K562 (cell line): Measurements from ENCODE around the gene ZNHIT2. TPM values are rescaled to one million over a fixed set of nuclear protein-coding genes. Genes with fewer than 3 reads are reported as not detected.

Experiments used
- DPF2 ChIP-seq: fragments of 450-650 bp; IDR thresholded peaks from 2 replicates; pipeline ENCODE4 v1.6.1; 2016
- GATAD2A ChIP-seq: fragments of 450-650 bp; IDR thresholded peaks from 2 replicates; pipeline ENCODE4 v1.6.1; 2017
- IFI16 ChIP-seq: fragments of 250-450 bp; sonication (Bioruptor Pico); IDR thresholded peaks from 2 replicates; pipeline ENCODE4 v2.1.2; 2022; ENCODE audit warnings: mild to moderate bottlenecking, inconsistent platforms
- MAFG ChIP-seq: fragments of 450-650 bp; conservative IDR thresholded peaks from 2 replicates; pipeline ENCODE4 v1.6.1; 2016; ENCODE audit warnings: missing genetic modification characterization, missing compliant biosample characterization
- MAZ ChIP-seq, 2 experiments: fragments of 450-650 bp in 1 of 2; sonication (generic) in 1 of 2; formaldehyde crosslinking; IDR thresholded peaks in 1 of 2; conservative IDR thresholded peaks in 1 of 2; 2 replicates each; pipeline versions ENCODE4 v1.4.0 to v1.5.0; 2020; ENCODE audit warnings: mild to moderate bottlenecking in 1 of 2, missing genetic modification reagents in 1 of 2
- MTA3 ChIP-seq: fragments of 450-650 bp; formaldehyde crosslinking; IDR thresholded peaks from 2 replicates; pipeline ENCODE4 v1.6.1; 2017; ENCODE audit warnings: mild to moderate bottlenecking, borderline replicate concordance
- SMARCA4 ChIP-seq: fragments of 450-650 bp; IDR thresholded peaks from 2 replicates; pipeline ENCODE4 v1.6.1; 2016
- TAF1 ChIP-seq: IDR thresholded peaks from 2 replicates; pipeline ENCODE4 v1.6.1; 2011; ENCODE audit warnings: mild to moderate bottlenecking, low read length, moderate library complexity; ENCODE audit not compliant: insufficient read depth, control insufficient read depth, severe bottlenecking; ENCODE audit errors: extremely low read depth
- ZNF121 ChIP-seq: sonication (generic); formaldehyde crosslinking; conservative IDR thresholded peaks from 2 replicates; pipeline ENCODE4 v1.8.0; 2022; ENCODE audit warnings: missing genetic modification reagents
- ZNF766 ChIP-seq: fragments of 200-800 bp; sonication (Bioruptor generic); conservative IDR thresholded peaks from 2 replicates; pipeline ENCODE4 v1.6.1; 2016; ENCODE audit warnings: missing genetic modification characterization, missing compliant biosample characterization
- polyA plus RNA-seq, 8 experiments: library from polyadenylated mRNA; depleted of rRNA in 4 of 8; stranded (reverse) in 5 of 8; unstranded in 3 of 8; fragments of >200 nt; fragmentation: Nextera tagmentation in 2 of 8; fragmentation: Illumina TruSeq in 1 of 8; extraction: Ambion mirVana in 2 of 8; extraction: Trizol in 1 of 8; gene quantifications; 2 replicates each; pipeline versions ENCODE4 v1.2.1 to v1.2.3, GENCODE V29; 2011 to 2014; ENCODE audit warnings: inconsistent platforms in 1 of 8, missing spikeins in 1 of 8
- total RNA-seq, 7 experiments: library from RNA; depleted of rRNA in 6 of 7; stranded (reverse); fragments of >200 nt in 6 of 7; fragmentation: Illumina TruSeq in 2 of 7; extraction: Trizol in 2 of 7; gene quantifications; 2 replicates each; pipeline versions ENCODE4 v1.2.1 to v1.2.3, GENCODE V29; 2011 to 2021; ENCODE audit warnings: low replicate concordance in 1 of 7
- TF ChIP-seq, protein P1 (sequence below): fragments of 450-650 bp; formaldehyde crosslinking; IDR thresholded peaks from 2 replicates; pipeline ENCODE4 v1.4.0; 2020; ENCODE audit warnings: mild to moderate bottlenecking, mixed read lengths
- TF ChIP-seq, protein P2 (sequence below), 2 experiments: fragments of 450-650 bp; conservative IDR thresholded peaks; 2 replicates each; pipeline ENCODE4 v1.6.1; 2017; ENCODE audit warnings: mild to moderate bottlenecking in 2 of 2, moderate library complexity in 2 of 2
- TF ChIP-seq, protein P3 (sequence below): fragments of 200-800 bp; sonication (Bioruptor generic); IDR thresholded peaks from 2 replicates; pipeline ENCODE4 v1.6.1; 2017; ENCODE audit warnings: missing genetic modification characterization, missing compliant biosample characterization
- TF ChIP-seq, protein P4 (sequence below): fragments of 450-650 bp; IDR thresholded peaks from 2 replicates; pipeline ENCODE4 v1.6.1; 2016; ENCODE audit warnings: low read depth, mild to moderate bottlenecking, moderate library complexity
- TF ChIP-seq, protein P5 (sequence below): fragments of 200-800 bp; sonication (Bioruptor generic); IDR thresholded peaks from 2 replicates; pipeline ENCODE4 v1.6.1; 2016; ENCODE audit warnings: missing genetic modification characterization, missing compliant biosample characterization

Gene ZNHIT2
- total and polyA plus RNA-seq, 9 of the 15 experiments (the other 6 are each of a cell fraction or from before 2014, with no cell fraction given), result 0.08 to 39.0 (median 2.5) TPM

DNA sequence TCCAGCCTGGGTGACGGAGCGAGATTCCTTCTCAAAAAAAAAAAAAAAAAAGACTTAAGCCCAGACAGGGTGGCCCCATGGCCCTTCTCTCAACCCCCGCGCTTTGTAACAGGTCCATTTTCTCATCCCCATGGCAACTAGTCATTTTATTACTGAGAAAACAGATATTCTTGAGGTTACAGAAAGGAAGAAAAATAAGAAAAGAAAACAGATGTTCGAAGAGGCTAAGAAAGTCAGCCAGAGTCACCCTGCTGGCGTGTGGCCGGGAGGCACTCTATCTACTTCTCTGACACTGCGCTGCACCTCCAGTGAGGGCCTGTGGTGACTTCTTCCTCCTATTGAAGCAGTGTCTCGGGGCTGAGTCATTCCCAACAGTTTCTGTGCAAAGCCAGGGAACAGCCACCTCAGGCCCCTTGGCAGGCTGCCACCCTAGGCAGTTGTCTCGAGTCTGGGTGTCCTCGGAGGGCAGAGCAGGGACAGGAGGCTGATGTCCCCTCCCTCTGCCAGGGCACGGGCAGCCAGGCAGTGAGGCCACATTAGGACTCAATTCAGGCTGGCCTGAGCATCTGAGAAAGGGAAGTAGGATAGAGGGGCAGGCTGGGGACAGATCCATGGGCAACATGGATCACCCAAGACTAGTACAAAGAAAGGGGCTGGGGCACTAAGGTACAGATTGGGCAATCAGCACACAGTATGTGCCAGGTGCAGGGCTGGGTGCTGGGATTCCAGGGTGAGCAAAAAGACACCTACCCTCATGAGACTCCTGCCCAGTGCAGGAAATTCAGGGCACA lies 33.2 kb upstream of the ZNHIT2 start (continued):
- TF ChIP-seq, protein P1, sequence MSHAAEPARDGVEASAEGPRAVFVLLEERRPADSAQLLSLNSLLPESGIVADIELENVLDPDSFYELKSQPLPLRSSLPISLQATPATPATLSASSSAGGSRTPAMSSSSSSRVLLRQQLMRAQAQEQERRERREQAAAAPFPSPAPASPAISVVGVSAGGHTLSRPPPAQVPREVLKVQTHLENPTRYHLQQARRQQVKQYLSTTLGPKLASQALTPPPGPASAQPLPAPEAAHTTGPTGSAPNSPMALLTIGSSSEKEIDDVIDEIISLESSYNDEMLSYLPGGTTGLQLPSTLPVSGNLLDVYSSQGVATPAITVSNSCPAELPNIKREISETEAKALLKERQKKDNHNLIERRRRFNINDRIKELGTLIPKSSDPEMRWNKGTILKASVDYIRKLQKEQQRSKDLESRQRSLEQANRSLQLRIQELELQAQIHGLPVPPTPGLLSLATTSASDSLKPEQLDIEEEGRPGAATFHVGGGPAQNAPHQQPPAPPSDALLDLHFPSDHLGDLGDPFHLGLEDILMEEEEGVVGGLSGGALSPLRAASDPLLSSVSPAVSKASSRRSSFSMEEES (CRISPR knock-in tag), result no peak
- TF ChIP-seq MAZ (CRISPR knock-in tag; conservative IDR thresholded peaks at IDR 0.05 in 1 of 2, IDR thresholded peaks at IDR 0.05 in 1 of 2) (peak in 1 of 2 experiments; percentile 59; a peak in 1 of 4 replicates), SMARCA4 (peak; percentile 81; the same call in 1 of the 2 replicates), MTA3 (0 out of 2 replicates have a peak, but pooled peaks have one; percentile 64), MAFG (tag) (peak; percentile 66; the same call in 1 of the 2 replicates), IFI16 (CRISPR knock-in tag) (no peak), GATAD2A (0 out of 2 replicates have a peak, but pooled peaks have one; percentile 74), ZNF766 (CRISPR knock-in tag) (0 out of 2 replicates have a peak, but pooled peaks have one; percentile 42), TAF1 (peak; percentile 66), ZNF121 (CRISPR knock-in tag) (no peak), DPF2 (peak; percentile 85; the same call in 1 of the 2 replicates)
- TF ChIP-seq, protein P2, sequence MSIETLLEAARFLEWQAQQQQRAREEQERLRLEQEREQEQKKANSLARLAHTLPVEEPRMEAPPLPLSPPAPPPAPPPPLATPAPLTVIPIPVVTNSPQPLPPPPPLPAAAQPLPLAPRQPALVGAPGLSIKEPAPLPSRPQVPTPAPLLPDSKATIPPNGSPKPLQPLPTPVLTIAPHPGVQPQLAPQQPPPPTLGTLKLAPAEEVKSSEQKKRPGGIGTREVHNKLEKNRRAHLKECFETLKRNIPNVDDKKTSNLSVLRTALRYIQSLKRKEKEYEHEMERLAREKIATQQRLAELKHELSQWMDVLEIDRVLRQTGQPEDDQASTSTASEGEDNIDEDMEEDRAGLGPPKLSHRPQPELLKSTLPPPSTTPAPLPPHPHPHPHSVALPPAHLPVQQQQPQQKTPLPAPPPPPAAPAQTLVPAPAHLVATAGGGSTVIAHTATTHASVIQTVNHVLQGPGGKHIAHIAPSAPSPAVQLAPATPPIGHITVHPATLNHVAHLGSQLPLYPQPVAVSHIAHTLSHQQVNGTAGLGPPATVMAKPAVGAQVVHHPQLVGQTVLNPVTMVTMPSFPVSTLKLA (conservative IDR thresholded peaks at IDR 0.05), result 0 out of 4 replicates have a peak, but pooled peaks of 1 of the 2 experiments have one; percentile 22
- TF ChIP-seq, protein P3, sequence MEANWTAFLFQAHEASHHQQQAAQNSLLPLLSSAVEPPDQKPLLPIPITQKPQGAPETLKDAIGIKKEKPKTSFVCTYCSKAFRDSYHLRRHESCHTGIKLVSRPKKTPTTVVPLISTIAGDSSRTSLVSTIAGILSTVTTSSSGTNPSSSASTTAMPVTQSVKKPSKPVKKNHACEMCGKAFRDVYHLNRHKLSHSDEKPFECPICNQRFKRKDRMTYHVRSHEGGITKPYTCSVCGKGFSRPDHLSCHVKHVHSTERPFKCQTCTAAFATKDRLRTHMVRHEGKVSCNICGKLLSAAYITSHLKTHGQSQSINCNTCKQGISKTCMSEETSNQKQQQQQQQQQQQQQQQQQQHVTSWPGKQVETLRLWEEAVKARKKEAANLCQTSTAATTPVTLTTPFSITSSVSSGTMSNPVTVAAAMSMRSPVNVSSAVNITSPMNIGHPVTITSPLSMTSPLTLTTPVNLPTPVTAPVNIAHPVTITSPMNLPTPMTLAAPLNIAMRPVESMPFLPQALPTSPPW (CRISPR knock-in tag), result peak; percentile 43
- TF ChIP-seq, protein P4, sequence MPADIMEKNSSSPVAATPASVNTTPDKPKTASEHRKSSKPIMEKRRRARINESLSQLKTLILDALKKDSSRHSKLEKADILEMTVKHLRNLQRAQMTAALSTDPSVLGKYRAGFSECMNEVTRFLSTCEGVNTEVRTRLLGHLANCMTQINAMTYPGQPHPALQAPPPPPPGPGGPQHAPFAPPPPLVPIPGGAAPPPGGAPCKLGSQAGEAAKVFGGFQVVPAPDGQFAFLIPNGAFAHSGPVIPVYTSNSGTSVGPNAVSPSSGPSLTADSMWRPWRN, result peak; percentile 71
- TF ChIP-seq, protein P5, sequence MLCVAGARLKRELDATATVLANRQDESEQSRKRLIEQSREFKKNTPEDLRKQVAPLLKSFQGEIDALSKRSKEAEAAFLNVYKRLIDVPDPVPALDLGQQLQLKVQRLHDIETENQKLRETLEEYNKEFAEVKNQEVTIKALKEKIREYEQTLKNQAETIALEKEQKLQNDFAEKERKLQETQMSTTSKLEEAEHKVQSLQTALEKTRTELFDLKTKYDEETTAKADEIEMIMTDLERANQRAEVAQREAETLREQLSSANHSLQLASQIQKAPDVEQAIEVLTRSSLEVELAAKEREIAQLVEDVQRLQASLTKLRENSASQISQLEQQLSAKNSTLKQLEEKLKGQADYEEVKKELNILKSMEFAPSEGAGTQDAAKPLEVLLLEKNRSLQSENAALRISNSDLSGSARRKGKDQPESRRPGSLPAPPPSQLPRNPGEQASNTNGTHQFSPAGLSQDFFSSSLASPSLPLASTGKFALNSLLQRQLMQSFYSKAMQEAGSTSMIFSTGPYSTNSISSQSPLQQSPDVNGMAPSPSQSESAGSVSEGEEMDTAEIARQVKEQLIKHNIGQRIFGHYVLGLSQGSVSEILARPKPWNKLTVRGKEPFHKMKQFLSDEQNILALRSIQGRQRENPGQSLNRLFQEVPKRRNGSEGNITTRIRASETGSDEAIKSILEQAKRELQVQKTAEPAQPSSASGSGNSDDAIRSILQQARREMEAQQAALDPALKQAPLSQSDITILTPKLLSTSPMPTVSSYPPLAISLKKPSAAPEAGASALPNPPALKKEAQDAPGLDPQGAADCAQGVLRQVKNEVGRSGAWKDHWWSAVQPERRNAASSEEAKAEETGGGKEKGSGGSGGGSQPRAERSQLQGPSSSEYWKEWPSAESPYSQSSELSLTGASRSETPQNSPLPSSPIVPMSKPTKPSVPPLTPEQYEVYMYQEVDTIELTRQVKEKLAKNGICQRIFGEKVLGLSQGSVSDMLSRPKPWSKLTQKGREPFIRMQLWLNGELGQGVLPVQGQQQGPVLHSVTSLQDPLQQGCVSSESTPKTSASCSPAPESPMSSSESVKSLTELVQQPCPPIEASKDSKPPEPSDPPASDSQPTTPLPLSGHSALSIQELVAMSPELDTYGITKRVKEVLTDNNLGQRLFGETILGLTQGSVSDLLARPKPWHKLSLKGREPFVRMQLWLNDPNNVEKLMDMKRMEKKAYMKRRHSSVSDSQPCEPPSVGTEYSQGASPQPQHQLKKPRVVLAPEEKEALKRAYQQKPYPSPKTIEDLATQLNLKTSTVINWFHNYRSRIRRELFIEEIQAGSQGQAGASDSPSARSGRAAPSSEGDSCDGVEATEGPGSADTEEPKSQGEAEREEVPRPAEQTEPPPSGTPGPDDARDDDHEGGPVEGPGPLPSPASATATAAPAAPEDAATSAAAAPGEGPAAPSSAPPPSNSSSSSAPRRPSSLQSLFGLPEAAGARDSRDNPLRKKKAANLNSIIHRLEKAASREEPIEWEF, result no peak
